SK-N-SH (cell line): ENCODE results near the gene DDX52. TPM values are rescaled to one million over a fixed set of nuclear protein-coding genes. Genes with fewer than 3 reads are reported as not detected.
"Not testable (repeated sequence)": the region's sequence is repeated elsewhere in the genome, so short reads cannot be mapped to it uniquely, and the experiment has no call there.

ENCODE experiments used
- CTCF ChIA-PET: fragments of 300-600, 350-600 bp; formaldehyde crosslinking; extraction: SDS; loops from one replicate; lab custom pipeline; 2021; lab: Yijun Ruan, JAX
- POLR2A ChIA-PET: fragments of 350-600 bp; sonication (Branson Sonifier 250); formaldehyde crosslinking; extraction: SDS; loops from one replicate; lab custom pipeline; 2020; ENCODE audit warnings: antibody characterized with exemption, inconsistent platforms; lab: Yijun Ruan, JAX
- DNase-seq: peaks from one replicate; pipeline ENCODE4 v3.0.0; 2012
- H2AFZ ChIP-seq: fragments of 200-600 bp; sonication (generic); 2 replicates; pipeline ENCODE4 v1.8.1; 2016; ENCODE audit warnings: antibody characterized with exemption, mild to moderate bottlenecking, low read depth
- H3F3A ChIP-seq: fragments of 200-600 bp; sonication (generic); replicated peaks from 2 replicates; pipeline ENCODE3; 2016; ENCODE audit warnings: antibody characterized with exemption, mild to moderate bottlenecking; ENCODE audit not compliant: insufficient read depth
- H3K27ac ChIP-seq, 2 experiments: fragments of 200-500 bp in 1 of 2; fragments of 200-600 bp in 1 of 2; sonication (Bioruptor generic) in 1 of 2; sonication (generic), shearing (Covaris generic) in 1 of 2; 2 replicates each; pipeline versions ENCODE4 v1.5.1 to v1.6.1; 2014 to 2016; ENCODE audit warnings: low read depth in 2 of 2, inconsistent platforms in 1 of 2, low read length in 1 of 2, mild to moderate bottlenecking in 1 of 2, mixed read lengths in 1 of 2
- H3K27me3 ChIP-seq: fragments of 200-600 bp; sonication (generic), shearing (Covaris generic); 2 replicates; pipeline ENCODE4 v1.6.1; 2016; ENCODE audit warnings: mixed run types; ENCODE audit not compliant: insufficient read depth
- H3K36me3 ChIP-seq, 2 experiments: fragments of 200-500 bp in 1 of 2; fragments of 200-600 bp in 1 of 2; sonication (Bioruptor generic) in 1 of 2; sonication (generic) in 1 of 2; replicated peaks in 1 of 2; 2 replicates each; pipeline versions ENCODE3 to v1.5.1; 2014 to 2016; ENCODE audit warnings: low read length in 1 of 2, mild to moderate bottlenecking in 1 of 2; ENCODE audit not compliant: insufficient read depth in 2 of 2, control insufficient read depth in 1 of 2
- H3K4me1 ChIP-seq, 2 experiments: fragments of 200-500 bp in 1 of 2; fragments of 200-600 bp in 1 of 2; sonication (Bioruptor generic) in 1 of 2; sonication (generic), shearing (Covaris generic) in 1 of 2; 2 replicates each; pipeline versions ENCODE4 v1.5.1 to v1.6.1; 2014 to 2016; ENCODE audit warnings: low read depth in 1 of 2, low read length in 1 of 2, mixed run types in 1 of 2; ENCODE audit not compliant: insufficient read depth in 2 of 2, control insufficient read depth in 1 of 2
- H3K4me2 ChIP-seq: fragments of 200-600 bp; sonication (generic), shearing (Covaris generic); 2 replicates; pipeline ENCODE4 v1.6.1; 2017; ENCODE audit warnings: mixed run types
- H3K4me3 ChIP-seq, 2 experiments: fragments of 200-500 bp in 1 of 2; fragments of 200-600 bp in 1 of 2; sonication (Bioruptor generic) in 1 of 2; sonication (generic), shearing (Covaris generic) in 1 of 2; 2 replicates each; pipeline versions ENCODE4 v1.5.1 to v1.8.1; 2014 to 2016; ENCODE audit warnings: low read depth in 2 of 2, inconsistent platforms in 1 of 2, low read length in 1 of 2, mild to moderate bottlenecking in 1 of 2, mixed read lengths in 1 of 2, moderate library complexity in 1 of 2
- H3K79me2 ChIP-seq: fragments of 200-600 bp; sonication (generic); 2 replicates; pipeline ENCODE4 v1.8.1; 2017; ENCODE audit warnings: mild to moderate bottlenecking; ENCODE audit not compliant: insufficient read depth
- H3K9ac ChIP-seq: fragments of 200-600 bp; sonication (generic); 2 replicates; pipeline ENCODE4 v1.6.1; 2017; ENCODE audit warnings: mixed run types
- H3K9me2 ChIP-seq: fragments of 200-600 bp; sonication (generic); 2 replicates; pipeline ENCODE4 v1.6.1; 2017; ENCODE audit warnings: mixed run types
- H3K9me3 ChIP-seq: fragments of 200-600 bp; sonication (generic); 2 replicates; pipeline ENCODE4 v1.6.1; 2017; ENCODE audit warnings: mixed run types, mild to moderate bottlenecking, moderate library complexity
- H4K20me1 ChIP-seq: fragments of 200-600 bp; sonication (generic); 2 replicates; pipeline ENCODE4 v1.6.1; 2017; ENCODE audit warnings: mild to moderate bottlenecking, mixed run types; ENCODE audit not compliant: insufficient read depth
- CTCF ChIP-seq: fragments of 200-600 bp; sonication (generic); IDR thresholded peaks from 2 replicates; pipeline ENCODE4 v1.6.1; 2017; ENCODE audit warnings: antibody characterized with exemption, mild to moderate bottlenecking, moderate library complexity
- EP300 ChIP-seq, 2 experiments: IDR thresholded peaks; 2 replicates each; pipeline versions ENCODE4 v1.4.0 to v1.6.1; 2012; ENCODE audit warnings: borderline replicate concordance in 1 of 2, low read depth in 1 of 2, low read length in 1 of 2
- GABPA ChIP-seq: IDR thresholded peaks from 2 replicates; pipeline ENCODE4 v1.4.0; 2012; ENCODE audit warnings: low read depth, mild to moderate bottlenecking
- IRF3 ChIP-seq: fragments of 150-350 bp; IDR thresholded peaks from 2 replicates; pipeline ENCODE4 v1.6.1; 2016; ENCODE audit warnings: mild to moderate bottlenecking, low read depth, low read length
- NFIC ChIP-seq: IDR thresholded peaks from 2 replicates; pipeline ENCODE4 v1.4.0; 2012; ENCODE audit warnings: borderline replicate concordance
- PBX3 ChIP-seq: IDR thresholded peaks from 2 replicates; pipeline ENCODE4; 2012
- POLR2AphosphoS5 ChIP-seq: IDR thresholded peaks from 2 replicates; pipeline ENCODE4 v1.6.1; 2012; ENCODE audit warnings: low read depth, low read length
- REST ChIP-seq: IDR thresholded peaks from 2 replicates; pipeline ENCODE4 v1.6.1; 2012; ENCODE audit warnings: mild to moderate bottlenecking, low read depth, low read length, moderate library complexity
- SMC3 ChIP-seq: IDR thresholded peaks from 2 replicates; pipeline ENCODE4 v1.6.1; 2012; ENCODE audit warnings: low read depth, low read length, improper control_type of control experiment
- TAF1 ChIP-seq: IDR thresholded peaks from 2 replicates; pipeline ENCODE4 v1.6.1; 2012; ENCODE audit warnings: low read depth, mild to moderate bottlenecking, low read length, moderate library complexity, borderline replicate concordance
- TCF12 ChIP-seq: IDR thresholded peaks from 2 replicates; pipeline ENCODE4 v1.4.0; 2012
- TEAD4 ChIP-seq: IDR thresholded peaks from 2 replicates; pipeline ENCODE4 v1.4.0; 2012; ENCODE audit warnings: mild to moderate bottlenecking, borderline replicate concordance; ENCODE audit not compliant: insufficient read depth
- USF1 ChIP-seq: IDR thresholded peaks from 2 replicates; pipeline ENCODE4 v1.4.0; 2012; ENCODE audit warnings: low read depth, borderline replicate concordance
- USF2 ChIP-seq: fragments of 150-350 bp; IDR thresholded peaks from 2 replicates; pipeline ENCODE4 v1.6.1; 2017; ENCODE audit warnings: antibody characterized with exemption, low read length, low read depth, borderline replicate concordance
- WGBS: methylation state at CpG from one replicate; pipeline ENCODE4 v1.1.6; 2017; ENCODE audit warnings: low lambda C conversion rate; 5-methylcytosine and 5-hydroxymethylcytosine counted together
- polyA plus RNA-seq, 3 experiments: library from polyadenylated mRNA; depleted of rRNA; stranded (reverse); fragments of >200 nt; gene quantifications; 2 replicates each; pipeline ENCODE4 v1.2.3, GENCODE V29; 2012

The DDX52 gene
- polyA plus RNA-seq, 1 of the 3 experiments (the other 2 are of a cell fraction): 7.3 TPM

GRCh38 chr17:37637956-37638355 is 5.3 kb downstream of the DDX52 start:
- Histone ChIP-seq H3K27me3 (no peaks in the 10 kb centered on the region), H3K4me3 (no peak overlapping the region), H3K79me2 (peaks cover 95% of the 10 kb centered on the region), H3K9me2 (no peaks in the 10 kb centered on the region), H3K9ac (no peak overlapping the region), H3K36me3 (peaks cover 31 to 63% of the 10 kb centered on the region in 2 experiments), H3K4me2 (no peak overlapping the region), H3K9me3 (no peaks in the 10 kb centered on the region), H4K20me1 (no peaks in the 10 kb centered on the region), H3K27ac (no peak overlapping the region), H3F3A (peaks cover 4% of the 10 kb centered on the region), H2AFZ (no peak overlapping the region), H3K4me1 (peaks cover 0 to 5% of the 10 kb centered on the region in 2 experiments; a peak in 2 of 4 replicates)
- DNase-seq: no peak
- ChIA-PET POLR2A (no interaction called here), CTCF (interaction anchor here (1.1 kb wide), 1 partner anchor 12 kb away, joined by 3 read pairs; no protein-coding TSS in a partner anchor)
- TF ChIP-seq EP300 (IDR thresholded peaks at IDR 0.05; ENCODE audit: borderline replicate concordance in 1 of 2, low read depth in 1 of 2, low read length in 1 of 2) (no peak), POLR2AphosphoS5 (no peak), GABPA (no peak), IRF3 (no peak), USF1 (no peak), USF2 (no peak), NFIC (no peak), TEAD4 (no peak), TCF12 (no peak), SMC3 (no peak), PBX3 (no peak), TAF1 (no peak), CTCF (no peak), REST (no peak)

GRCh38 chr17:37616430-37616829 is 26.8 kb downstream of the DDX52 start:
- H3K9me3 ChIP-seq, H3K4me2 ChIP-seq, DNase-seq, CTCF ChIA-PET, H2AFZ ChIP-seq, H3K27ac ChIP-seq, H3K4me1 ChIP-seq, H3K79me2 ChIP-seq, H3K4me3 ChIP-seq, H3K9me2 ChIP-seq, POLR2A ChIA-PET, H4K20me1 ChIP-seq, H3K9ac ChIP-seq, H3K27me3 ChIP-seq: not testable (repeated sequence)
- WGBS: 97% methylated on average over 6 of the region's 6 CpGs
- Histone ChIP-seq H3K36me3 (peaks cover 63 to 83% of the 10 kb centered on the region in 2 experiments), H3F3A (peaks cover 20% of the 10 kb centered on the region)
